ENCODE data around the gene KRTAP5-7. TPM values are rescaled to one million over a fixed set of nuclear protein-coding genes. Genes with fewer than 3 reads are reported as not detected.

The KRTAP5-7 gene
- total RNA-seq, 3 donors from 2014 or later (not counting 1 experiment from before 2014, with no cell fraction given): 0.19 to 0.25 TPM; not detected in 1

DNA sequence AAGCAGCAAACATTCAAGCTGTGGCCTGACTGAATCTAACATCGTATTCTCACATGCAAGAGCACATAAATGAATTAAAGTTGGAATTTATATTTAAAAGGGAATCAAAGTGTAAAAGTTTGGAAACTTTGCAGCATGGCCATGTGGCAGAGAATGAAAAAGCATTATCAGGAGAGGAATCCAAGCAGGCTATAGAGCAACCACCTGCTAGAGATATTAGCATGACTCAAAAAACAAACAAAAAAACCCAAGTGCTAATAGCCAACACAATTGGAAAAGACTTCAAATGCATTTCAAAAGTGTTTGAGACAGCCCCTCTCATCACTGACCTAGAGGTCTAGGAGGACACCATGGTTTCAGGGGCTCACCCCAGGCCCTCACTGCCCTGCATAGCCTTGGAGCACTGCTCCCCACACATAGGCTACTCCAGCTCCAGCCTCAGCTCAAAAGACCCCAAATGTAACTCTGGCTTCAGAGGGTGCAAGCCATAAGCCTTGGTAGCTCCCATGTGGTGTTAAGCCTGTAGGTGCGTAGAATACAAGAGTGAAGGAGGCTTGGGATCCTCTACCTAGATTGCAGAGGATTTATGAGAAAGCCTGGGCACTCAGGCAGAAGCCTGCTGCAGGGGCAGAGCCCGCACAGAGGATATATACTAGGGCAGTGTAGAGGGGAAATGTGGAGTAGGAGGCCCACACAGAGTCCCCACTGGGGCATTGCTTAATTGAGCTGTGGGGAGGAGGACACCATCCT lies 1.7 kb upstream of the KRTAP5-7 start:
- H3K9me3 ChIP-seq (ENCODE audit: control insufficient read depth, insufficient read depth, low read length): no peaks in the 10 kb centered on the region
- H3K4me3 ChIP-seq (ENCODE audit: low read length): no peak overlapping the region
- ATAC-seq (no peak), DNase-seq (no peak)
- H3K4me1 ChIP-seq (ENCODE audit: control insufficient read depth, insufficient read depth, low read length): no peaks in the 10 kb centered on the region
- 73% methylated on average over 3 of the region's 3 CpGs for WGBS (ENCODE audit: insufficient coverage)
- H3K27ac ChIP-seq (ENCODE audit: low read length): no peak overlapping the region
- Mint-ChIP-seq H3K36me3 (no peaks in the 10 kb centered on the region), H3K9me3 (no peaks in the 10 kb centered on the region), H3K27me3 (ENCODE audit: low read depth in 2 of 2) (peaks cover 4 to 12% of the 10 kb centered on the region in 2 donors), H3K4me3 (no peak overlapping the region), H3K4me1 (no peaks in the 10 kb centered on the region), H3K27ac (no peak overlapping the region)
- intact Hi-C loops (cut with micrococcal nuclease): no loop called here
- no peaks in the 10 kb centered on the region for H3K36me3 ChIP-seq (ENCODE audit: control insufficient read depth, insufficient read depth, low read length)
- TF ChIP-seq, protein P1, sequence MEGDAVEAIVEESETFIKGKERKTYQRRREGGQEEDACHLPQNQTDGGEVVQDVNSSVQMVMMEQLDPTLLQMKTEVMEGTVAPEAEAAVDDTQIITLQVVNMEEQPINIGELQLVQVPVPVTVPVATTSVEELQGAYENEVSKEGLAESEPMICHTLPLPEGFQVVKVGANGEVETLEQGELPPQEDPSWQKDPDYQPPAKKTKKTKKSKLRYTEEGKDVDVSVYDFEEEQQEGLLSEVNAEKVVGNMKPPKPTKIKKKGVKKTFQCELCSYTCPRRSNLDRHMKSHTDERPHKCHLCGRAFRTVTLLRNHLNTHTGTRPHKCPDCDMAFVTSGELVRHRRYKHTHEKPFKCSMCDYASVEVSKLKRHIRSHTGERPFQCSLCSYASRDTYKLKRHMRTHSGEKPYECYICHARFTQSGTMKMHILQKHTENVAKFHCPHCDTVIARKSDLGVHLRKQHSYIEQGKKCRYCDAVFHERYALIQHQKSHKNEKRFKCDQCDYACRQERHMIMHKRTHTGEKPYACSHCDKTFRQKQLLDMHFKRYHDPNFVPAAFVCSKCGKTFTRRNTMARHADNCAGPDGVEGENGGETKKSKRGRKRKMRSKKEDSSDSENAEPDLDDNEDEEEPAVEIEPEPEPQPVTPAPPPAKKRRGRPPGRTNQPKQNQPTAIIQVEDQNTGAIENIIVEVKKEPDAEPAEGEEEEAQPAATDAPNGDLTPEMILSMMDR (IDR thresholded peaks at IDR 0.05): no peak
- no peaks in the 10 kb centered on the region for H3K27me3 ChIP-seq (ENCODE audit: control insufficient read depth, insufficient read depth, low read length)

DNA sequence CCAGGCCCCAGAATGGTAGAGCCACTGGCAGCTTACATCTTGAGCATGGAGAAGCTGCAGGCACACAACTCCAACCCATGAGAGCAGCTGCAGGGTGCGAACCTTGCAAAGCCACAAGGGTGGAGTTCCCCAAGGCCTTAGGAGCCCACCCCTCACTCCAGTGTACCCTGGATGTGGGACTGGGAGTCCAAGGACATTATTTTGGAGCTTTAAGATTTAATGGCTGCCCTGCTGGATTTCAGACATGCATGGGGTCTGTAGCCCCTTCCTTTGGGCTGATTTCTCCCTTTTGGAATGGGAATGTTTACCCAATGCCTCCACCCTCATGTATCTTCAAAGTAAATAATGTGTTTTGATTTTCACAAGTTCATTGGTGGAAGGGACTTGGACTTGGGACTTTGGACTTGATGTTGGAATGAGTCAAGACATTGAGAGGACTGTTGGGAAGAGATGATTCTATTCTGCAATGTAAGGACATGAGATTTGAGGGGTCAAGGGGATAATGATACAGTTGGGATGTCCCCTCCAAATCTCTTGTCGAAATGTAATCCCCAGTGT lies 1.1 kb upstream of the KRTAP5-7 start:
- Histone ChIP-seq H3K27ac (ENCODE audit: low read length) (no peak overlapping the region), H3K4me1 (ENCODE audit: control insufficient read depth, insufficient read depth, low read length) (no peaks in the 10 kb centered on the region), H3K4me3 (ENCODE audit: low read length) (no peak overlapping the region), H3K36me3 (ENCODE audit: control insufficient read depth, insufficient read depth, low read length) (no peaks in the 10 kb centered on the region), H3K27me3 (ENCODE audit: control insufficient read depth, insufficient read depth, low read length) (no peaks in the 10 kb centered on the region), H3K9me3 (ENCODE audit: control insufficient read depth, insufficient read depth, low read length) (no peaks in the 10 kb centered on the region)
- ATAC-seq: no peak
- Mint-ChIP-seq H3K4me1 (no peaks in the 10 kb centered on the region), H3K27ac (no peak overlapping the region), H3K9me3 (no peaks in the 10 kb centered on the region), H3K4me3 (no peak overlapping the region), H3K36me3 (no peaks in the 10 kb centered on the region), H3K27me3 (ENCODE audit: low read depth in 2 of 2) (peaks cover 4 to 12% of the 10 kb centered on the region in 2 donors)
- DNase-seq: no peak
- 80% methylated on average over 2 of the region's 2 CpGs for WGBS (ENCODE audit: insufficient coverage)
- intact Hi-C loops (cut with micrococcal nuclease): no loop called here
- TF ChIP-seq, protein P1 (IDR thresholded peaks at IDR 0.05): no peak

DNA sequence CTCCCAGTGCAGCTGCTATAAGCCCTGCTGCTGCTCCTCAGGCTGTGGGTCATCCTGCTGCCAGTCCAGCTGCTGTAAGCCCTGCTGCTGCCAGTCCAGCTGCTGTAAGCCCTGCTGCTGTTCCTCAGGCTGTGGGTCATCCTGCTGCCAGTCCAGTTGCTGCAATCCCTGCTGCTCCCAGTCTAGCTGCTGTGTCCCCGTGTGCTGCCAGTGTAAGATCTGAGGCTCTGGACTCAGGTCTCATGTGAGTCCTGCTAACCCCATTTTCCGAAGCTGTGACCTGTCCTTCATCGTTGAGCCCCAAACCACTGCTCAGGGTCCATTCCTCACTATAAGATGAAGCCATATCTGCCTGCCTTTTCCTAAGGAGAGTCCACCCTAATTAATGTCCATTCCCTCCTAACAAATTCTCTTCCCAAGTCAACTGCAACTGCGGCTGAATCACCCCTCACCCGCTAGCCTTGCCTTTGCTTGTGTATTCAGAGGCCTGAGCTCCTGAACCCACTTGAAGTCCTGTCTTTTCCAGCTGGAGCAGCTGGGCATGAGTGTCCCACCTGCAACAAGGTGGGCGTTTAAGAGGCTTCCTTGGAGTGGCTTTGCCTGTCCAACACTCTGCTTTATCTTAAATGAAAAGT lies 626 bp downstream of the KRTAP5-7 start:
- Mint-ChIP-seq H3K4me3 (no peak overlapping the region), H3K9me3 (no peaks in the 10 kb centered on the region), H3K27ac (no peak overlapping the region), H3K27me3 (ENCODE audit: low read depth in 2 of 2) (peaks cover 4 to 12% of the 10 kb centered on the region in 2 donors), H3K36me3 (no peaks in the 10 kb centered on the region), H3K4me1 (no peaks in the 10 kb centered on the region)
- no peak overlapping the region for H3K4me3 ChIP-seq (ENCODE audit: low read length)
- DNase-seq: no peak
- TF ChIP-seq, protein P1 (IDR thresholded peaks at IDR 0.05): no peak
- H3K36me3 ChIP-seq (ENCODE audit: control insufficient read depth, insufficient read depth, low read length): no peaks in the 10 kb centered on the region
- intact Hi-C loops (cut with micrococcal nuclease): no loop called here
- H3K9me3 ChIP-seq (ENCODE audit: control insufficient read depth, insufficient read depth, low read length): no peaks in the 10 kb centered on the region
- 90% methylated on average over 6 of the region's 6 CpGs for WGBS (ENCODE audit: insufficient coverage)
- no peaks in the 10 kb centered on the region for H3K4me1 ChIP-seq (ENCODE audit: control insufficient read depth, insufficient read depth, low read length)
- H3K27ac ChIP-seq (ENCODE audit: low read length): no peak overlapping the region
- H3K27me3 ChIP-seq (ENCODE audit: control insufficient read depth, insufficient read depth, low read length): no peaks in the 10 kb centered on the region
- no peak for ATAC-seq

Data from natural killer cell (primary cell).